GM20431 (cell line): ENCODE measurements around the gene FBXL4.

ENCODE experiments used
- in situ Hi-C: fragments of 300-500 bp; cut with MseI, MboI; formaldehyde crosslinking; loops from one replicate; pipeline ENCODE4 v1.15.0; 2020; ENCODE audit warnings: low sequenced_read_pairs; ENCODE audit not compliant: unreplicated experiment

FBXL4 gene

DNA sequence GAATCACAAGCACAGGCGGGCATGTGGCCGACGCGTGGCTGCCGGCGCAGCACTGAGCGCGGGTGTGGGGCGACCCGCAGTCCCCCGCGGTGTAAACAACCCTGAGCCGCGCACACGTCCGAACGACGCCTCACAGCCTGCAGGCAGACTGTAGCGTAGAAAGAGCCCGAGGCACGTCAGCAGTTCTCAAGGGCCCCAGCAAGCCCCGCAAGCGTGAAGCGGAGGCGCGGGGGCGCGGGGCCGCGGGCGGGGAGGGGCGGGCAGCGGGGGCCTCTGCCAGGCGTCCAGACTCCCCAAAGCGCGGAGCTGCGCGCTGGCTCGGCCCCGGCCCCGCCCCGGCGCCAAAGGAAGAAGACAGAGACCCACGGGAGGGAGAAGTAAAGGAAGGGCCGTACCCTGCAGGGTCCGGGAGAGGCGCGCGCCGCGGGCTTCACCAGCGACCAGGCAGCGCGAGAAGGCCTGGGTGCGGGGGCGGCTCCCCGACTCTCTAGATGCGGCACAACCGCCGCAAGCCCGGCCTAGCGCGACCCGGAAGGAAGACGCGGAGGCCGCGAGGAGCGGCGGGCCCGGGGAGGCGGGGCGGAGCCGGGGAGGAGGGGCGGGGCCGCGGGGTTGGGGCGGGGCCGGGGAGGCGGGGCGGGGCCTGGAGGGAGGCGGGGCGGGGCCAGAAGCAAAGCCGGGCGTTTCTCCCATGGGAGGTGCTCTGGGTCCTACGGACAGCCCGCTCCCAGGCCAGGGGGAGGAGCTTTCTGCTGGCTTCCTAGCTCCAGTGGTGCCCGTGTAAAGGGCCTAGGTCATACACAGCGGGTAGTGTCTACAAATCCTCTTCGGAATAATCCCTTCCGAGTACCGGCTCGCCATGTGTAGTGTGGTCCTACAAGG lies at the start of gene FBXL4:
TSS of gene FBXL4 (minus strand) at position 536 of the 882 bp plus-strand sequence. CDS start 20,958 bp downstream, outside the sequence.
- in situ Hi-C loops = no loop called here

DNA sequence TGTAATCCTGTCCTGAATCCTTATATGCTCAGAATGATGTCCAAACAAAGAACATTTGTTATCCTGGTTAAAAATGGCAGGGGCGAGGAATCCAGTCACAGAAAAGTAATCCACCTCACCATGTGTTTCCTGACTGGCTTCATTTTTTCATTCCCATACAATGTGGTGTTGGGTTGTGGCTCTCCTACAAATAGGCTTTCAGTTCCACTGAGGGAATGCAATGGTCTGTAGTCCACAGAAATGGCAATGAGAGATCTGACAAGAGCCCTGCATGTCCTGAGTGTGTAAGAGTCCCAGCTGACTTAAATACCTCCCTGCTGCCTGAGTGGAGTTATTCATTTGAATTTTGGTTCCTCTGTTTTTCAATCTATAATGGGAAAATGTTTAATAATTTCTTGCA lies 47.4 kb upstream of the FBXL4 start:
- in situ Hi-C loops = no loop called here

DNA sequence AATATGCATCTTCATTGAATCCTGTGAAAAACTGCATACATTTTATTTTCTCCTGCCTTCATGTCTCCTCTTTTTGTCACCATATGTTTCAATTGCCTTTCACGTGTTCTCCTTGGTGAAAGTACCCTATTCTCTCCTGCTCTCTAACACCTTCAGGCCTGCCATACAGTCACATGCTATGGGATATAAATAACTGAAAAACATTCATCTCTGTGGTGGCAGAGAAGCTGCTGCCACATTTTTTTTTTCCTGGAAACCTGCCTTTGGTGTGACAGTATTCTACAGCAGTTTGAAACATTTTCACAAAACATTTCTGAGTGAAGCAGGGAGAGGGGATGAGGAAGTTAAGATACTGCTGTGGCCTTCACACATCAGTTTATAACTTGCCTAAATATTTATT lies 44.8 kb upstream of the FBXL4 start:
- in situ Hi-C loops = no loop called here

DNA sequence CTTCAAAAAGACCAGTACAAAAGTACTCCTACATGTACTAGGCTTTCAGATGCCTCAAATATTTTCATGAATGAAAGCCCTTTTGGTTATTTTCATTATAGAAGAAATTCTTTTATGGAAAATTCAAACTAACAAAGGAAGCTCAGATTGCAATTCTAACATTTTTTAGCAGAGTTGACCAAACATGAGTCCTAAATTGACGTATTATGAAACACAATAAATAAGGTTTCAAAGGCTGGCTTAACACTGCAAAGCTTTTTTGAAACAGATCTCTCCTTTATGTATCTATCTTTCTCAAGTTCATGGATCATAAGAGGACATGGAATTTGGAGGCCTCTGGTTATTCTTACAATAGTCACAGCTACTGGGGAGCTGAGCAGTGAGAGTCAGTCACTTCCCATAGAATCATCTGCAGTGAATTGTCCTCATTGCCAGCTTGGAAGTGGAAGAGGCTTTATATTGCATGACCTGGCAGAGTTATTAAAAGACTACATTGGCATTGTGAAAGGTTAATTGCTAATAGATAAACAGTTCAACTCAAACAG lies 38.4 kb upstream of the FBXL4 start:
- in situ Hi-C loops = no loop called here

DNA sequence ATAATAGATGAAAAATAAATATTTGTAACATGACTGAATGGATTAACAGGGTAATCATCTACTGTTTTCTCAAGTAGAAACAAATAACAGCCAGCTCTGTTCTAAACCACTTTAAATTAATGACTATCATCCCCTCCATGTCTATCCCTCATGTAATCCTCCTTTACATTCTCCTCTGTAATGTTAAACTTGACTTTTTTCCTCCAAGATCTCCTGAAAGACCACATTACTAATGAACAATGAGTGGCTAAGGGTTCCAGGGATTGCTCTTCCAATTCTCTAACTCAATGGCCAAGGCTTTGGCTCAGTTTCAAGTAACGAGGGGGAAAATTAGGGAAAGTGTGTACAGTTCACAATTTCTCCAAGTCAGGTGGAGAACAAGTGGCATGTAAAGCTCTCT lies 37.6 kb upstream of the FBXL4 start:
- in situ Hi-C loops = no loop called here

DNA sequence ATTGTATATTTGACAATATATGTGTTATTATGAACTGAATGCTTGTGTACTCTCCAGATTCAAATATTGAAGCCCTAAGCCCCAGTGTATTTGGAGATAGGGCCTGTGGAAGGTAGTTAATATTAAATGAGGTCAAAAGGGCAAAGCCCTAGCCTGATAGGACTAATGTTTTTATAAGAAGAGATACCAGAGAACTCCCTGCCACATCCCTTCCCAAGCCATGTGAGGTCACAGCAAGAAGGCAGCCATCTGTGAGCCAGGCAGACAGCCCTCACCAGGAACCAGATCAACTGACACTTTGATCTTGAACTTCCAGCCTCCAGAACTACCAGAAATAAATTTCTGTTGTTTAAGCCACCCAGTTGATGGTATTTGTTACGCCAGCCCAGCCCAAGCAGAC lies 36.4 kb upstream of the FBXL4 start:
- in situ Hi-C loops = no loop called here

DNA sequence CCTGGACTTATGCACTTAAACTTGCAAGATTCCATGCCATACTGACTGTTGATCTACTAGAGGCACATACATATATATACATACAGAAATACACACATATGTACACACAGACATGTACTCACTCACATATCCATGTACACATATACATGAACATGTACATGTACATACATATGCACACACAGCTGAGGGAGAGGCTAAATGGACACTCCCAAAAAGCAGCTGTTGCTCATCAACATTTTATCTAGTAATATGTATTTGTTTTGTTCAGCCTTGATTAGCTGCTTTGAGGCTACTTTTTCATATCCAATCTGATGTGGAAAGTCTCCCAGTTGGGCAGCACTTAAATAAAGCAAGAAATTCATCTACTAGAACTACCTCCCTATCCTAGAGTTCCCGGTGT lies 33.7 kb upstream of the FBXL4 start:
- in situ Hi-C loops = no loop called here

DNA sequence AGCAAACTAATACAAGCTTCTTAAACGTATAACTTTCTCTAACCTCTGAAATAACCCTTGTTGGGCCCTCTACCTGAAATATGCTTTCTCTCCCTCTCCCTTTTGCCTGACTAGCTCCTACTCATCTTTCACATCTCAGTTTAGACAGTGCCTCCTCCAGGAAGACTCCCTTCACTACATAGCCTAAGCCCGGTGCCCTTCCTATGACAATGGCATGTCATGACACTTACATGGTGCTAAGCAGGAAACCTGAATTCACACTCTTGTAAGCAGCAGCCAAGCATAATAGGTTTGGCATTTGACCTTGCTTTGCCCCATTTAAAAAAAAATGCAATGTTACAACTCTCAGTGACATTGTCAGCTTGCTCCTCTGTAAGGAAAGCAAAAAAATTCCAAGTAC lies 33.1 kb upstream of the FBXL4 start:
- in situ Hi-C loops = no loop called here

DNA sequence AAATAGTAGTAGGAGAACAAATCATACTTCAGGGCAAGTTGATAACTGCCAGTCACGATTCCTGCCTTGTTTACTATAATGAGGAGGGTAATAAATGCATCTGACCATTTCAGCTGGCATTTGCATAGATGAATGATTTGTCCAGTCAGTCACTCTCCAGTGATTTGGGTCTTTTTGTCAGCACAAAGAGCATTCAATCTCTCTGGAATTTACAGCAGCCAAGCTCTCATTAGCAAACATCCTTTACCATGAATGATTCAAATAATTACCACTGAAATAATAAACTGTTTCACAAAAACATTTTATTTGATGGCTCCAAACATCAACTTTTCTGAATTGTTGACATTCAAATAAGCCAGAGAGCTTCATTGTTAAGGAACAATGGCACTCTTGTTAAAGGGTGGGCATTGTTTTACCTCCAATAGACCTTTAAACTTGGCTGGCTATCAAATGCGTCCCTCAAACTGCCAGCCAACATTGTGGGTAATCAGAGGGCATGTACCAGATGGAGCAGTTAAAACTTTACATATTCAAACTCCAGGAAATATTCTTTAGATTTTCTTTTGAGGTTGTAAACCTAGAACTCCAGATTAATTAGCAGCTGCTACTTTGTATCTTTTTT lies 30.0 kb upstream of the FBXL4 start:
- in situ Hi-C loops = no loop called here

DNA sequence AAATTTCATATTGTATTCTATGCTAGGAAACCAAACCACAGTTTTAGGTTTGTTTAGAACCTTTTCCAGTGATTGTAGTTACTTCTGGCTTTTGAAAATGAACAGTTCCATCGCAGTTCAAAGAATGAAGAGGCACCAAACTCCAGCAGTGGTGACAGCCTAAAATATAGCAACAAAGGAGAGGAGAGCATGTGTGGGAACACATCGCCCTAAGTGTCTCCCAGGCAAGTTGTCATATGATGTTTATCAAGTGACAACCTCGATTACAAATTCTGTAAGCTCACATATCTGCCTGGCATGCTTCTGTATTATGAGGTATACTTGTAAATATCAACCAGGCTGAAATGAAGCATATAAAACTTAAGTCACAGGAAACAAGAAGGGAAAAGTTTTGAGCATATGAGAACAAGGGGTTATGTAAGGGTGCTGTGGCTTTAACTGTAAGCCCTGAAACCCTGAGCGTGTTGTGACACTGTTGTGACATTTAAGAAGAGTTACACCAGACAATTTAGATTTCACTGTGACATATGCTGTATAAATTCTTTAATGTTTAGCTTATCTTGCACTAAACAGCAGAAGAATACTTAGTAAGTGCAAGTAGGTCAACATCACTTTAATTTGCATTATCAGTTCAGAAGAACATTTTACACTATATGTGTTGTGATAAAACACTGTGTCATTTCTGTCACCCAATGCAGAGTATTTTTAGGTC lies 29.1 kb upstream of the FBXL4 start:
- in situ Hi-C loops = no loop called here

DNA sequence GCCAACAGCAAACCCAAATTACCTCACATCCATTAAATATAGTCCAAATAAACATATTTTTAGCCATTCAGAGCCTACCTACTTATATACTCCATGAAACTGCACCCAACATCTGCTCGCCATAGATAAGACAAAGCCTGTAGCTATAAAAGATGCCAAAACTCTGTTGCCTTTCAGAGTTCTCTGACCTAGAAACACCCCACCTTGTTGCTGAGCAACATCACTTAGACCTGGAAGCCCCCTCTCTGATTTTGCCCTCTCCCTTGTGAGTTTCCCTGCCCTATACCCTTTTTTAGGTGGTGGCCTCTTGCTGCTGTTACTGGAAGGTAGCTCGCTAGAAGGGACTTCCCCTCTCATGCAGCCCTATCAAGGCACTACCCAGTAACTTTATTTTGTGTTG lies 27.7 kb upstream of the FBXL4 start:
- in situ Hi-C loops = no loop called here

DNA sequence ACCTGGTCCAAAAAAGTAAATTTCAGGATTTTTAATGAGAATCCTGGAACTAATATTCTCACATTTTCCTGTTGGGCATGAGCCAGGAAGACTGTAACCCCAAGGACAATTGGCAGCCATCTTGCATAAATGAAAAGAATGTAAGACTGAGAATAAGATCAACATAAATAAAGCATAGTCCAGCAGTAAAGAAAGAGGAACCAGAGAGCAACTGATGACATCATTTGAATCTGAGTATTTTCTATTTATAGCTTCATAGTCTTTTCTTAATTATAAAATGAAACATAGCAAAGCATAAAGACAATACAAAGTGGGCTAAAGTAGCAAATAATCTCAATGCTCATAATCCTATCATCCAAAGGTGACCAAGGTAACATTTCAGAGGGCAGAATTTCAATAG lies 26.6 kb upstream of the FBXL4 start:
- in situ Hi-C loops = no loop called here

DNA sequence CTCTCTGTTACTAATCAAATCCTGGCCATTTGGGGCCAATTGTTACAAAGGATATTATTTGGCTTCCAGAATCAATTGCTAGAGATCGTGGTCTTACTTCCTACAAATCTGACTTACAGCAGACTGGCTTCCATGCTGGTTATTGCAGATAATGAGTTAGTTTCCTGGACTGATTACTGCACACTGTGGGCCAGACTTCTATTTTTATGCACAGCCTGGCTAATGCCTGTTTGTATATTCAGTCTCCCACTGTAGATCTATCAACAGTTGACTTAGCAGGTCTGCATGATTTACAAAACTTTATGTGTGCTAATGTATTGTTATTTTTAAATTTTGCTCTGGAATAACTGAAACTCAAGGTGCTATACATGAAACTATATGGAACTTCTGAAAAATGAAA lies 25.8 kb upstream of the FBXL4 start:
- in situ Hi-C loops = no loop called here

DNA sequence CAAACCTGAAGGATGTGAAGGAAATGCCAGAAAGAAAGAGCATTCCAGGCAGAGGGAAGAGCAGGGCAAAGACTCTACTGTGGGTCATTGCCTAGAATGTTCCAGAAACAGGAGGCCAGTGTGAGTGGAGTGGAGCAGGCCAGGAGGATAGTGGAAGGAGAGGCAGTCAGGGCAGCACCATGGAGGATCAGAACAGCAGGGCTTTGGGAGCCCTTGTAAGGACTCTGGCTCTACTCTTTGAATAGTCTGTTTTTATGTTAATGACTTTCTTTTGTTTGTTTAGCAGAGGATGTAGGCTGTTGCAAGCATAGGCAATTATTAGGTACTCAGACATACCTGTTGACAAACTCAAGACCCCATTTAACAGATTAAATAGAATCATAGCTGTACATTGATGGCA lies 23.6 kb upstream of the FBXL4 start:
- in situ Hi-C loops = no loop called here

DNA sequence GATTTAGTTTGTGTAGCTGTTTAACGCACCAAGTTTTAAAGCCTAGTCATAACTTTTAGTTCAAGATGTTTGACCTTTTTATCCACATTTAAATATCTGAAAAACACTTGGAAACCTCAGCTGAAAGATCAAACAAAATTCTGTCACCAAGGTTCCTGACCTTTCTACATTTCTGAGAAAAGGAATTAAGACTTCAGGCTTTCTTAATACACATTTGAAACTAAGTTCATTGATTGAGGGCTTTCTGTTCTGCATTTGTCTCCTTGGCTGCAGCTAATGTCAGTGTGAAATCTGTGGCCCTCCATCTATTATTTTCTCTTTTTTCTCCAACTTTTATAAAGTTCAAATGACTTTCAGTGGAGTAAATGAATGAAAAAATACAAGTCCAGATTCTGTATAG lies 22.7 kb upstream of the FBXL4 start:
- in situ Hi-C loops = no loop called here

DNA sequence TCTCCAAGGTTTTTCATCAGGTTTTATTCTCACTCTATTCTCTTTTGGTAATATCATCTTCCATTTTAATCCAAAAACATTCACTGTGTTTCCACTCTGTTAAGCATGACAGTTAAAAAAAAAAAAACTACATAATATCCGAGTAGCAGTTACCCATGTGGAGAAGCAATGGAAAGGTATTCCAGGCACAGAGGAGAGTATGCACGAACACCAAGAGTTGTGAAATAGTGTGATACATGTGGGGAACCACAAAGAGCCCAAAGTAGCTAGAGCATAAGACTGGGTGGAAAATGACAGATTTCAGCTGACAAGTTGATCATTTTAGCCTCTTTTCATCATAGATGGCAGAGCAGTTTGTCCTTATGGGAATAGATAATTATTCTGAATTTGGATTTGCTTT lies 19.9 kb upstream of the FBXL4 start:
- in situ Hi-C loops = no loop called here

DNA sequence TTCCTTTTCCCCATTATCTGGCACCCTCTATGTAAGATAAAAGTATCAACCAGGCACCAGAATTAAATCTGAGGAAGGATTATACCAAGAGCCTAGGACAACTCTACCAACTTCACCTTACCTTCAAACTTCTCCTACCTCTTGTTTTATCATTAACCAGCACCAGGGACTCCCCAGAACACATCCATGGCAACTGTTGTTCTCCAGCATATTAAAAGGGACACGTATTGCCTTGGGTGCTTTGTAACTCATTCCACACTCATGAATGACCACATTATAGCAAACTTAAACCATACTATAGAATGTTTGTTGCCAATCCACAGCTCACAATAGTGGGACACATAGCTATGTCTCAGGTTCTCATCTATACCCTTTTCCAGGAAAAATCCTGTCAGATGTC lies 11.9 kb upstream of the FBXL4 start:
- in situ Hi-C loops = no loop called here

DNA sequence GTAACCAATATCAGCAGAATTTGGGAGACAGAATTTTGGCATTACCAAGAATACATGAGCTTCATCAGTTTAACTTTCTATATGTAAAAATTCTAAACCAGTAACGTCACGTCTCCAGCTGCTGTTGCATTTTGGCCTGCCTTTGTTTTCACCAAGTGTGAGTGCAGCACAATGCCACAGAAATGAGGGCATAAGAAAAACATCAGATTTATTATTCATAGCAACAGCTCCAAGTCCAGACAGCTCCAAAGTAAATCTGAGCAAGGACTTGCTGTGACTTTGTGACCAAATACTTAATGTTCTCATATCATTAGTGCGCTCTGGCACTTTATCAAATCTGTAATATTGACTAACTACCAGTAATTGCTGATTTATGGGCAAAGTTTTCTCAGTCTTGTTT lies 11.0 kb upstream of the FBXL4 start:
- in situ Hi-C loops = no loop called here

DNA sequence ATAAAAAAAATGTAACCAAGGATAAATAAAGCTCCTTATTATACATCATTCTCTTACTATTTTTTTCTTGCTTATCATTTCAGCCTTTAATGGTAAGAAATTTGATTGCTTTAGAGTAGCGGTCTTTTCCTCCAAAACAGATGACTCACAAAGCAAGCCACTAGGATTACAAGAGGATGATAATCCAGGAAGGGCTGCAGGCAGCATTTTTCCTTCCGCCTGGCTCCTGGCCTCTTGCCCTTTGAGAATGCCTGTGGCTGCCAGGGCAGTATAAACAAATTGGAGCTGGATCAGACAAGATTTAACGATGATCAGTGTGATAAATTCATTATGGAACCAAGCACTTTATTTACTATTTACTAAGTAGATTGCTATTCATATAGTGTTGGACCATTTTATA lies 9.7 kb upstream of the FBXL4 start:
- in situ Hi-C loops = no loop called here

DNA sequence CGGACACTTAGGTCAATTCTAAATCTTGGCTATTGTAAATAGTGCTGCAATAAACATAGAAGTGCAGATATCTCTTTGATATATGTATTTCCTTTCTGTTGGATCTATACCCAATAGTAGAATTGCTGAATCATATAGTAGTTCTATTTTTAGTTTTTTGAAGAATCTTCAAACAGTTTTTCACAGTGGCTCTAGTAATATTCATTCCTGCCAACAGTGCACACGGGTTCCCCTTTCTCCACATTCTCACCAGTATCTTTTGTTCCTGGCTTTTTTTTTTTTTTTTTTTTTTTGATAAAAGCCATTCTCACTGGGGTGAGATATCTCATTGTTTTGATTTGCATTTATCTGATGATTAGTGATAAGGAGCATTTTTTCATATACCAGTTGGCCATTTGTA lies 1.8 kb upstream of the FBXL4 start:
- in situ Hi-C loops = no loop called here

DNA sequence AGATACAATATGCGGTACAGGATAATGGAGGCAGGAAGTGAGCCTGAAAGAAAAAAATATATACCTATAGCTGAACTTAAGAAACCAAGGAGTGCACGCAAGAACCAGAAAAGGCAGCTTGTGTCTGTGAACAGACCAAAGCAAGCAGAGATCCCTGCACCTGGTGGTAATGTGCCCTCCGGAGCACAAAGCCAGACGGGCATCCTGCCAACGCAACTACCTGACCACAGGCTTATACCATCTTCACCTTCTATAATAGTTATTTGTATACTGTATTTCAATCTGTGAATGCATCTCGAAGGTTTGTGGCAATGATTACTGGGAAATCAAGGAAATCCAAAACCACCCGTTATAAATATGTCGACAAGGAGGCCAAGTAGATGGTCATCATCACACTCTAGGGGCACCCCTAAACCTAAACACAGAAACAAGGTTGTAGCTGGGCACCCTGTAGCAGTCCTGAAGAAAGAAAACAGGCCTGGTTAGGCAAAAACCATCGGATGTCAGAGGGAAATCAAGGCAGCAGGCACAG lies 801 bp downstream of the FBXL4 start:
- in situ Hi-C loops = no loop called here
